OCI-LY1 (cell line): ENCODE results near the gene WNT6.

Experiments
- CTCF ChIP-seq: fragments of 200-600 bp; sonication (generic), shearing (Covaris generic); IDR thresholded peaks from 2 replicates; pipeline ENCODE4 v1.5.1; 2017; ENCODE audit warnings: mild to moderate bottlenecking, antibody characterized with exemption, low read length, moderate library complexity, mixed read lengths
- EZH2 ChIP-seq: fragments of 200-600 bp; sonication (generic), shearing (Covaris generic); IDR thresholded peaks from 2 replicates; pipeline ENCODE4 v1.8.0; 2017; ENCODE audit warnings: borderline replicate concordance, mixed run types, mild to moderate bottlenecking, antibody characterized with exemption, low read length, moderate library complexity, mixed read lengths

DNA sequence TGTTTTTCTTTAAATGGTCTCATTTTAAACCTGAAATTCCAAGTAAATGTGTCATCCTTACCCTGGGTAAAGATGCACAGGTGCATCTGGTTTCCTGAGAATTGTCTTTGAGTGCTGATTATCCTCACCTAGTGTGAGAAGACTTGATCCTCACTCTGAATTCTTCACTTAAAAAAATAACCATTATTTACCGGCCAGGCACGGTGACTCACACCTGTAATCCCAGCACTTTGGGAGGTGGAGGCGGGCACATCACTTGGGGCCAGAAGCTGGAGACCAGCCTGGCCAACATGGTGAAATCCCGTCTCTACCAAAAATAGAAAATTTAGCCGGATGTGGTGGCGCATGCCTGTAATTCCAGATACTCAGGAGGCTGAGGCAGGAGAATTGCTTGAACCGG lies 9.9 kb upstream of the WNT6 start:
- TF ChIP-seq CTCF (no peak), EZH2 (no peak)
